A375 (cell line): Measurements from ENCODE around the gene HOXB6. TPM values are rescaled to one million over a fixed set of nuclear protein-coding genes. Genes with fewer than 3 reads are reported as not detected.

Source experiments
- small RNA-seq: library from RNA; depleted of rRNA; stranded (forward); fragments of <200 nt; gene quantifications from one replicate; pipeline ENCODE3, GENCODE V24; 2014
- total RNA-seq: library from RNA; depleted of rRNA; stranded (reverse); fragments of >200 nt; shearing (Covaris generic); gene quantifications from 2 replicates; pipeline ENCODE4 v1.2.3, GENCODE V29; 2014; rRNA removed

HOXB6 gene
- total RNA-seq, result 11.9 and 21.2 TPM in 2 replicates

DNA sequence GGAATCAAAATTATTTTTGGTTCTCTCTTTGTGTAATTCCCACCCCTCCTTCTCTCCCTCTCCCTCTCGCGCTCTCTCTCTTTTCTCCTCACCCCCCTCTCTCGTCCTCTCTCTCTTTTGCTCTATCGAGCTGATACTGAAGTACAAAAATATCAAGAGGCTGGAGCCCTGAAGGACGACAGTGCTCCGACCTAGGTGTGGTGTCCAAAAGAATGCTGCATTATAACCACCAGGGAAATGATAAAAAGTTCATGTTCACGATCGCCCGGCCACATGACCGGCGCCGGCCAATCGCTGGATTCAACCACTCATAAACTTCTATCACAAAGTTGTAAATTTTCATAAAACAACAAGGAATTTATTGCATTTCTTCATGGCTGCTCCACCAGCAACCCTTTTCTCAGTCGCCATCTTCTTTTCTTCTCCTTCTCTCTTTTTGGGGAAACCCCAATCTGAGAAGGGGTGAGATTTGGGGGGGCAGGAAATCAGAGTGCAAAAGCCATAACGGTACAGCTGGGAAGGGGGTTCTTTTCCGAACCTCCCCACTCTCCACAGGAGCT lies at the start of gene HOXB6:
Gene HOXB6 (minus strand): TSS at position 217 of the 560 bp plus-strand sequence. CDS start 6,836 bp downstream, outside the sequence.

DNA sequence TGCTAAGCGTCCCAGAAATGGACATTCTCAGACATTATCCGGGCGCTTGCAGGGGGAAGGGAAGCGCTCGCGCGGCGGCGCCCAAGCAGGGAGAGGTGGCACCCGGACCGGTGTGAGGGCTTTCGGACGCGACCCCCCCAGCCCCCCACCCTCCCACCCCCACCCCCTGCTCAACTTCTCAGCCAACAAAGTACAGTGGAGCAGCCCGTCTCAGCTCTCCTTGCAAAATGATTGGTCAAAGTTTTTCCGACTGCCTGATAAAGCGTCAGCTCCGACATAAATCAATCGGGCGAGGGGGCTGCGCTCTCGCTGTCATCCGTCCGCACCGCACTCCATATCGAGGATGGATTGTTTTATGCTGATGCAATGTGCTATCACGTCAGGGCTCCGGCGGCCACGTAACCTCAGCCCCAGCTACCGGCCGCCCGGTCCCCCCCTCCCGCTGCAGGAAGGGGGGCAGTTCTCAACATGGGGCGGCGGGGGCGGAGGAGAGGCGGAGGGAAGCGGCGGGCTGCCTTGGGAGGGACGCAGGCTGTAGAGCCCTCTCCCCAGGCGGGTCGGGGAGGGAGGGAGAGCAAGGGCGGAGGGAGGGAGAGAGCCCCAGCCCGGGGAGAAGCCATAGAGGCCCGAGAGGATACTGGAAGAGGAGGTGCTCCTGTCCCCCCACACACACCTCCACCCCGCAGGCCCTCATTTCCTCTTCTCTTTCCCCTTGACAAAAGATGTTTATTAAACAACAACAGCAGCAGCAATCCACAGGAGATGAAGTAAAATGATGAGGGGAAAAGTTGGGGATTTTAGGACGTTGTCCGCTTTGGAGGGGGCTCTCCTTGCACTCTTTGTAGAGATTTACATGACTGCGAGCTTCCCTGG lies 21.7 kb upstream of the HOXB6 start, which contains the start of gene HOXB9:
Gene HOXB9 (minus strand): TSS at position 114 of the 873 bp plus-strand sequence. CDS start 89 bp downstream, at position 25.

DNA sequence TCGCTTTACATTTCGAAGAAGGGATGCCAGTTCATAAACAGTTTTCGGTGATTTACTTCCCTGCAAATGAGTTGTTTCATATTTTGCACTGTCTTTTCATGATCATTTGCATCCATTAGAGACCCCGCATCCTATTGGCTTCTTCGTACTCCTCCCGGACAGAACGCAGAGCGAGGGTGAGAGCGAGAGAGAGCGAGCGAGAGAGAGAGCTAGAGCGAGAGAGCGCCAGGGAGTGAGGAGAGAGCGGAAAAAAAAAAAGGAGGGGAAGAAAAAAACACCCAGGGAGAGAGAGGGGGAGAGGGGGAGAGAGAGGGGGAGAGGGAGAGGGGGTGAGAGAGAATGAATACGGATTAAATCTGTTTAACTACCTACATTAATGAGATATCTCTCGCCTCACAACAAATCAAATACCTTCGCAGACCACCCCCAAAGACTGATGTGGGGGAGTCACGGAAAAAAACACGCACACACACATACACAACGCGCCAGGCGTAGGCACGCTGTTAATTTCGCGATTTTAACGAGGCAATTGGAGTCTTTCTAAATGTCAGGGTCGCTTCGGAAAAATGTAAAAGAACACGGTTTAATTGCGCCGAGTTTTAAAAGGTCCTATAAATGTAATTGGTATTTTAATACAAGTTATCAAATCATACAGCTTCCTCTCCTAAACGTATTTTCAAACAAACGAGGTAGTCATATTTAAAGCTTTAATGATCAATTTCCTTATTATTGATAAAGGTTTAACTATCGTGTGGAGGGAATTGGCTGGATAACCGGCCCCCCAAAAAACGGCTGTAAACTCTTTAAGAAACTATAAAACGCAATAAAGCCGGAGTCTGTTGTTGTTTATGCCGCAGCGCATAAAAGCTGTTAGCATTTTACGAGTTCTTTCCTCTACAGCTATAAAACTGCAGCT lies 10.5 kb upstream of the HOXB6 start, which contains the start of gene HOXB8:
Gene HOXB8 (minus strand): TSS at position 246 of the 916 bp plus-strand sequence. CDS start 588 bp downstream, outside the sequence.

DNA sequence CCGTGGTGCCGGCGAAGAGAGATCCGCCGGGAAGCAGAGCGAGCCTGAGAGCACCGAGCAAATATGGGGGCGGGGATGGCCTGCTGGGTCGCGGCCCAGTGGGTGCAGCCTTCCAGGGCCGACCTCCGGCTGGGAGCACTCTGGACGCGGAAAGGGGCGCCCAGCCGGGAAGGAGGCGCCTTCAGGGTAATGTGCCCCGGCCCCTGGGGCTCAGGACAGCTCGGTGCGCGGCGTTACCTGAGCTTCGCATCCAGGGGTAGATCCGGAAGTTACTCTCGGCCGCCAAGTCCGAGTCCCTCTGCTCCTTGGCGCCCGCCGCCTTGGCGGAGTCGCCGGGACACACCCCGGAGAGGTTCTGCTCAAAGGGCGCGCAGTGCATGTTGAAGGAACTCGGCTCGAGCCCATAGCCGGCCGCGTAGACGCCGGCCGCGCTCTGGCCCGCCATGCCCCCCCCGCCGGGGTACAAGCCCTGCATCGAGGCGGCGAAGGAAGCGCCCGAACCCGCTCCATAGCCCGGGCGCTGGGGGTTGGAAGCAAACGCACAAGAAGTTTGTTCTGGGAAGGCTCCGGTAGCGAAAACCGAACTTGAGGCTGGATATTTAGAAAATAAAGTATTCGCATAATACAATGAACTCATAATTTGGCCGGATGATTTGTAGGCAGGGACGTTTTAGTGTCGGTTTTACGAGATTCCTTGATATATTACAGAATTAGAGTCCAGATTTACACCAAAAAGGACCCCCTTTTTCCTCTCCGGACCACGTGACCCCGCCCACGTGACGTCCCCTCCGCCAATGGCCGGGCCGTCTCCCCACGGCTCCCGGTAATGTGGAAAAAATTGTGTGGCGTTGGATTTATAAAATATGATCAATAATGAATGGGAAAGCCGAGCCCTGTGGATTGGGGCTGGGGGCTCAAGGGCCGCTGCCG lies 5.8 kb upstream of the HOXB6 start, which contains the start of gene HOXB7:
Gene HOXB7 (minus strand): TSS at position 736 of the 930 bp plus-strand sequence. CDS start 99 bp downstream, at position 637.

DNA sequence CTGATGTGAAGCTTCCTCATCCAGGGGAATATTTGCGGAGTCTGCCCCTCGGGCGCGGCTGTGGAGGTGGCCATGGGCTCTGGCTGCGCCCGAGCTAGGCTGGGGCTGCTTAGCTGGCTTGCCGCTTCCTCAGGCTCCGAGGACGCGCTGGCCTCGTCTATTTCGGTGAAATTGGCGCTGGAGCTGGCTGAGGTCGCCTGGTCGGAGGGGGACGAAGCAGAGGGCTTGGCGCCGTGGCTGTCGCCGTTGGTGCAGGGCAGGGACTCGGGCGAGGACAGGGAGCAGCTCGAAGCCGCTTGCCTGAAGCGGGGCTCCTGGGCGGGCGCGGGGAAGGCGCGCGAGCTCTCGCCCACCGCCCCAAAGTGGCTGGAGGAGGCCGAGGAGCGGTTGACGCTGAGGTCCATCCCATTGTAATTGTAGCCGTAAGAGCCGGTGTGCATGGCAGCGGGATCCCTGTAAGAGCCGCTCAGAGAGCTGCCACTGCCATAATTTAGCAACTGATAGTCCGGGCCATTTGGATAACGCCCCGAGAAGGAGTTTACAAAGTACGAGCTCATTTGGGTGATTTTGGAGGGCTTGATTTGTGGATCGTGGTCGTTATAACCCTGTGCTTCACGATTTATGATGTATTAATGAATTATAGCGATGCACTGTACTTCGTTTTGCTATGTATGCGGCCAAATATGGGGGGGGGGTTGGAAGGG lies 11.5 kb downstream of the HOXB6 start, which contains the start of gene HOXB5:
Gene HOXB5 (minus strand): TSS at position 654 of the 704 bp plus-strand sequence. CDS start 97 bp downstream, at position 557.

DNA sequence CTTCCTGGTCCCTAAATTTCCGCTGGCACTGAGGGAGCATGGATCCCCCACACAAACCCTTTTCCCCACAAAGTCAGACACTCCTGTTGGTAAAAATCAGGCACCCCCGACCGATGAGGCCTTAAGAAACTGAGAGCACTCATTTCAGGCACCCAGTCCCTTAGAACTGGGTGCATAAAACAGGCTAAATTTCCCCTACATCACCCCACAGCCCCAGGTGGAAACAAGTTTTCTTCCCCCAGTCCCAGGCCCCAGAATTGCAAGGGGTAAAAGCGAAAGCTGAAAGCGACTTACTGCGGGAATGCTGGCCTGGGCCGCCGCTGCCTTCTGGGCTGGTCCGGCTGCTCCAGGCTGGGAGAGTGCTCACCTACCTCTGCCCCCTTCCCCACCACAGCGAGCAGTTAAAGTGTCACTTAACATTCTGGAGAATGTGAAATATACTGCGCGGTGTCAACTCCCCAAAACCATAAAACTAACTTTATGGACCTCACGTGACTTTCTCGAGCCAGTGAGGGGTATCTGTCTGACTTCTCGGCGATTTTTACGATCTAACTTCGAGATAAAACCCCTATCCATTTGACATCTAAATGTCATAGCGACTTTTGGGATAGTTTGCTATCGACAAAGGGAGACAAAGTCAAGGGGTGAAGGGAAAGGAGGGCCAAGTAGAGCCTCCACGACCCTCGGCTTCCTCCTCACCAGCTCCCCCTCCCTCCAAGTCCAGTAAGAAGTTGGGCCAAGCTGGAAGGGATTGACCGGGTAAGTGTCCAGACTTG lies 14.8 kb downstream of the HOXB6 start, which contains the start of gene HOXB3:
Gene HOXB3 (minus strand): TSS at position 411 of the 776 bp plus-strand sequence. CDS start 37,767 bp downstream, outside the sequence.

DNA sequence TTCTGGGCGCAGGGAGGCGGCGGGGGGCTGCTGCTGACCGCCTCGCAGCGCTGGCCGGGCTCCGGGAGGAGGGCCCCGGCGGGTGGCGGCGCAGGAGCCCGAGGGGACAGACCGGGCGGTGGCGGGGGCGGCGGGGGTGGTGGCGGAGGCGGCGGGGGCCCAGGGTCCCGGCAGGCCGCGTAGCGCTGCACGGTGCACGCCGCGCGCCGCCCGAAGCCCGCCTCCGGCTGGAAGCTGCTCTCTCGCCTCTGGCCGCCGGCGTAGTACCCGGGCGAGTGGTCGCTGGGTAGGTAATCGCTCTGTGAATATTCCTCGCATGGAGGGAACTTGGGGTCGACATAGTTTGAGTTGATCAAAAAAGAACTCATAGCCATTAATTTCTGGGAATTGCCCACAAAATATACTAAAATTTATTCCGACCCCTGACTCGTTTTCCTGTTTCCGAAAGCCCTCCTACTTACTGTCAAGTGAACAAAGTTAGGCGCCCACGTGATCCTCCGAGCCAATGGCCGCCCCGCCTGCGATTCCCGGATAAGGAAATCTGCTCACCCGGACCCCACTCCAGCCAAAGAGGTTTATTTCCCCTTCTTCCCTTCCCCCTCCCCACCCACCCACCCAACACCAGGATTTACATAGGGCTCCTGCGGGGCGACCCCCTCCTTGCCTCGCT lies 26.7 kb downstream of the HOXB6 start, which contains the start of gene HOXB4:
Gene HOXB4 (minus strand): TSS at position 405 of the 670 bp plus-strand sequence. CDS start 31 bp downstream, at position 374.

Small RNAs within 50 kb of the gene (small RNA-seq; reads per million reads assigned to genes)
- not detected for gene MIR196A1

Other genes starting within 250 kb of the HOXB6 start
- 1.1 TPM in 1 of 2 replicates, not detected in the other for gene SKAP1, start 174.8 kb downstream of the HOXB6 start, total RNA-seq
- not detected in 2 replicates for gene HOXB1, start 74.0 kb downstream of the HOXB6 start, total RNA-seq
- gene HOXB2, start 59.9 kb downstream of the HOXB6 start, total RNA-seq, result 30.9 and 35.6 TPM in 2 replicates
- 5.7 and 8.5 TPM in 2 replicates for gene HOXB4, start 26.6 kb downstream of the HOXB6 start, total RNA-seq
- 11.9 and 13.7 TPM in 2 replicates for gene HOXB3, start 14.7 kb downstream of the HOXB6 start, total RNA-seq
- gene HOXB5, start 11.2 kb downstream of the HOXB6 start, total RNA-seq, result 1.0 TPM in 2 replicates
- 9.5 and 13.6 TPM in 2 replicates for gene HOXB7, start 6.0 kb upstream of the HOXB6 start, total RNA-seq
- 15.1 and 27.5 TPM in 2 replicates for gene HOXB8, start 10.3 kb upstream of the HOXB6 start, total RNA-seq
- gene HOXB9, start 21.4 kb upstream of the HOXB6 start, total RNA-seq, result 22.0 and 22.8 TPM in 2 replicates
- gene PRAC1, start 117.5 kb upstream of the HOXB6 start, total RNA-seq, result not detected in 2 replicates
- gene PRAC2, start 118.2 kb upstream of the HOXB6 start, total RNA-seq, result not detected in 2 replicates
- 4.1 and 5.4 TPM in 2 replicates for gene HOXB13, start 123.8 kb upstream of the HOXB6 start, total RNA-seq
- 0.41 and 1.2 TPM in 2 replicates for gene TTLL6, start 212.2 kb upstream of the HOXB6 start, total RNA-seq
- gene CALCOCO2, start 226.0 kb upstream of the HOXB6 start, total RNA-seq, result 55.8 and 76.3 TPM in 2 replicates